GM12878 (cell line): ENCODE measurements around the gene FKBP6. TPM values are rescaled to one million over a fixed set of nuclear protein-coding genes. Genes with fewer than 3 reads are reported as not detected.

Experiments used
- ATAC-seq: fragments of 200-7000 bp; cut with Tn5 transposase; 3 replicates; pipeline ENCODE4 v1.9.1; 2020; ENCODE audit warnings: mild to moderate bottlenecking, moderate library complexity
- BruUV-seq: library from RNA; stranded (reverse); fragments of 400-500 nt; replicated peaks from 2 replicates; lab custom pipeline; 2021; lab: Mats Ljungman, UMichigan
- CTCF ChIA-PET: fragments of 300-600 bp; sonication (Branson Sonifier 250); formaldehyde crosslinking; extraction: SDS; loops from one replicate; lab custom pipeline; 2021; ENCODE audit warnings: inconsistent platforms; lab: Yijun Ruan, JAX
- POLR2A ChIA-PET: fragments of 350-600 bp; formaldehyde crosslinking; extraction: SDS; loops from one replicate; lab custom pipeline; 2021; ENCODE audit warnings: inconsistent platforms; lab: Charles Lee
- RAD21 ChIA-PET: fragments of 300-600 bp; sonication (Branson Sonifier 250); formaldehyde crosslinking; loops from one replicate; lab custom pipeline; 2023; ENCODE audit warnings: antibody characterized with exemption; ENCODE audit not compliant: unreplicated experiment; lab: Charles Lee
- SMC1A ChIA-PET: fragments of 300-600 bp; sonication (Branson Sonifier 250); formaldehyde crosslinking; loops from one replicate; lab custom pipeline; 2023; ENCODE audit not compliant: unreplicated experiment, uncharacterized antibody; lab: Charles Lee
- DNase-seq: peaks from one replicate; pipeline ENCODE4 v3.0.0-alpha.2; 2011; ENCODE audit warnings: low read depth, low spot score
- FAIRE-seq: peaks from 3 replicates; lab custom pipeline; 2011; peaks lifted over from hg19 to GRCh38; lab: Jason Lieb, UNC
- H2AFZ ChIP-seq: 2 replicates; pipeline ENCODE4 v1.6.0; 2011; ENCODE audit warnings: low read depth, low read length, control low read depth; ENCODE audit not compliant: control insufficient read depth
- H3K27ac ChIP-seq: 2 replicates; pipeline ENCODE4 v1.5.1; 2011; ENCODE audit warnings: control low read depth; ENCODE audit not compliant: control insufficient read depth, insufficient read depth
- H3K27me3 ChIP-seq, 2 experiments: replicated peaks in 1 of 2; 2 replicates each; pipeline versions ENCODE4 v1.6.0 to v1.6.1; 2011; ENCODE audit warnings: low read length in 1 of 2; ENCODE audit not compliant: control insufficient read depth in 2 of 2, insufficient read depth in 2 of 2
- H3K36me3 ChIP-seq, 2 experiments: 2 replicates each; pipeline ENCODE4 v1.5.1; 2011; ENCODE audit warnings: low read length in 1 of 2; ENCODE audit not compliant: control insufficient read depth in 2 of 2, insufficient read depth in 2 of 2
- H3K4me1 ChIP-seq: 2 replicates; pipeline ENCODE4 v1.6.1; 2011; ENCODE audit warnings: mild to moderate bottlenecking, low read length, moderate library complexity, mixed read lengths; ENCODE audit not compliant: control insufficient read depth, insufficient read depth
- H3K4me2 ChIP-seq: 2 replicates; pipeline ENCODE4 v1.6.0; 2011; ENCODE audit warnings: control low read depth; ENCODE audit not compliant: control insufficient read depth, insufficient read depth
- H3K4me3 ChIP-seq: fragments of 200-600 bp; sonication (generic); 2 replicates; pipeline ENCODE4 v1.5.1; 2016
- H3K79me2 ChIP-seq: 2 replicates; pipeline ENCODE4 v1.6.0; 2011; ENCODE audit warnings: low read length; ENCODE audit not compliant: control insufficient read depth, insufficient read depth
- H3K9ac ChIP-seq: 2 replicates; pipeline ENCODE4 v1.8.0; 2011; ENCODE audit warnings: low read length, control low read depth, mixed read lengths; ENCODE audit not compliant: control insufficient read depth, insufficient read depth
- H3K9me3 ChIP-seq: replicated peaks from 3 replicates; pipeline ENCODE4 v1.5.1; 2011; ENCODE audit warnings: mild to moderate bottlenecking, low read length; ENCODE audit not compliant: control insufficient read depth, insufficient read depth
- H4K20me1 ChIP-seq: 2 replicates; pipeline ENCODE4 v1.6.0; 2011; ENCODE audit not compliant: control insufficient read depth, insufficient read depth
- BCL11A ChIP-seq: IDR thresholded peaks from 2 replicates; pipeline ENCODE4 v1.6.1; 2011; ENCODE audit warnings: low read depth, low read length
- CHD4 ChIP-seq: fragments of 200-600 bp; sonication (generic); IDR thresholded peaks from 2 replicates; pipeline ENCODE4 v1.6.1; 2016; ENCODE audit warnings: mild to moderate bottlenecking
- CREB1 ChIP-seq: IDR thresholded peaks from 2 replicates; pipeline ENCODE4 v1.6.1; 2012; ENCODE audit warnings: low read depth, mild to moderate bottlenecking, inconsistent platforms
- HDAC2 ChIP-seq: fragments of 200-600 bp; sonication (generic); IDR thresholded peaks from 2 replicates; pipeline ENCODE4 v1.6.1; 2017
- IKZF1 ChIP-seq: fragments of 450-650 bp; conservative IDR thresholded peaks from 2 replicates; pipeline ENCODE4 v1.6.1; 2017; ENCODE audit warnings: antibody characterized with exemption, mild to moderate bottlenecking
- JUND ChIP-seq: IDR thresholded peaks from 2 replicates; pipeline ENCODE4 v1.6.1; 2012; ENCODE audit warnings: low read depth, mild to moderate bottlenecking, low read length, improper control_type of control experiment, moderate library complexity
- MTA2 ChIP-seq: fragments of 450-650 bp; IDR thresholded peaks from 2 replicates; pipeline ENCODE4 v1.6.1; 2016; ENCODE audit warnings: low read depth, mild to moderate bottlenecking, moderate library complexity
- MYC ChIP-seq: IDR thresholded peaks from 2 replicates; pipeline ENCODE4 v1.6.1; 2011; ENCODE audit warnings: mild to moderate bottlenecking, low read length, moderate library complexity, inconsistent platforms; ENCODE audit not compliant: insufficient read depth, insufficient replicate concordance, insufficient read length, severe bottlenecking
- RB1 ChIP-seq: fragments of 450-650 bp; formaldehyde crosslinking; IDR thresholded peaks from 2 replicates; pipeline ENCODE4 v1.6.1; 2017; ENCODE audit warnings: mild to moderate bottlenecking, borderline replicate concordance
- SMC3 ChIP-seq: IDR thresholded peaks from 2 replicates; pipeline ENCODE4 v1.6.1; 2011; ENCODE audit warnings: low read length, improper control_type of control experiment, borderline replicate concordance
- SP1 ChIP-seq: IDR thresholded peaks from one replicate; pipeline ENCODE4 v1.6.1; 2011; ENCODE audit warnings: low read depth, low read length
- SREBF2 ChIP-seq: IDR thresholded peaks from 2 replicates; pipeline ENCODE4 v1.6.1; 2012; ENCODE audit warnings: mild to moderate bottlenecking, low read length
- SUPT20H ChIP-seq: IDR thresholded peaks from 2 replicates; pipeline ENCODE4 v1.6.1; 2011; ENCODE audit warnings: low read depth, mild to moderate bottlenecking, low read length, moderate library complexity, borderline replicate concordance; ENCODE audit not compliant: control insufficient read depth
- TCF7 ChIP-seq: IDR thresholded peaks from 2 replicates; pipeline ENCODE4 v1.6.1; 2014; ENCODE audit warnings: antibody characterized with exemption, borderline replicate concordance
- ZBTB40 ChIP-seq: fragments of 450-650 bp; IDR thresholded peaks from 2 replicates; pipeline ENCODE4 v1.6.1; 2016; ENCODE audit warnings: mild to moderate bottlenecking, moderate library complexity, borderline replicate concordance
- ZNF622 ChIP-seq: fragments of 450-650 bp; IDR thresholded peaks from 2 replicates; pipeline ENCODE4 v1.6.1; 2017; ENCODE audit warnings: mild to moderate bottlenecking, inconsistent platforms
- ZNF687 ChIP-seq: fragments of 450-650 bp; IDR thresholded peaks from 2 replicates; pipeline ENCODE4 v1.6.1; 2017; ENCODE audit warnings: mild to moderate bottlenecking, moderate library complexity
- WGBS: methylation state at CpG from one replicate; pipeline ENCODE4 v1.1.6; 2016; ENCODE audit warnings: low lambda C conversion rate; ENCODE audit not compliant: insufficient replicate concordance, insufficient coverage; ENCODE audit errors: missing lambda C conversion rate; 5-methylcytosine and 5-hydroxymethylcytosine counted together
- in situ Hi-C: fragments of 300-500 bp; cut with MboI; formaldehyde crosslinking; loops from 9 replicates; pipeline ENCODE4 v1.14.3; 2018; ENCODE audit warnings: mixed read lengths
- intact Hi-C: fragments of 100-400 bp; cut with micrococcal nuclease; formaldehyde crosslinking; loops from one replicate; pipeline ENCODE4 v1.14.2; 2022; ENCODE audit not compliant: unreplicated experiment
- polyA plus RNA-seq, 11 experiments: library from polyadenylated mRNA; depleted of rRNA in 4 of 11; unstranded in 6 of 11; stranded (reverse) in 5 of 11; fragments of >200 nt; fragmentation: Nextera tagmentation in 4 of 11; fragmentation: Illumina TruSeq in 1 of 11; extraction: Ambion mirVana in 4 of 11; extraction: Trizol in 1 of 11; gene quantifications; 1 replicate in 1 of 11; 2 replicates in 10 of 11; pipeline versions ENCODE4 v1.2.1 to v1.2.3, GENCODE V29; 2011 to 2016; ENCODE audit warnings: inconsistent platforms in 2 of 11, missing spikeins in 2 of 11, low read depth in 1 of 11
- total RNA-seq, 4 experiments: library from RNA; depleted of rRNA in 3 of 4; stranded (reverse); fragments of >200 nt in 3 of 4; fragmentation: Illumina TruSeq in 1 of 4; extraction: Trizol in 1 of 4; gene quantifications; 2 replicates each; pipeline versions ENCODE4 v1.2.1 to v1.2.3, GENCODE V29; 2013 to 2021

FKBP6 gene
- total and polyA plus RNA-seq, 10 of the 15 experiments (the other 5 are each of a cell fraction or from before 2014, with no cell fraction given): not detected

GRCh38 chr7:73376671-73377412 lies 48.9 kb downstream of the FKBP6 start:
- BruUV-seq: no TSS peak
- in situ Hi-C loops: no loop called here
- SMC1A ChIA-PET: no interaction called here

More at GRCh38 chr7:73376671-73377412, 48.9 kb downstream of the FKBP6 start:
- Histone ChIP-seq H3K79me2 (no peaks in the 10 kb centered on the region), H3K4me3 (no peak overlapping the region), H3K27me3 (no peaks in the 10 kb centered on the region), H2AFZ (no peak overlapping the region), H3K9ac (no peak overlapping the region), H3K4me1 (no peaks in the 10 kb centered on the region), H3K36me3 (no peaks in the 10 kb centered on the region), H3K9me3 (no peaks in the 10 kb centered on the region), H3K27ac (no peak overlapping the region), H4K20me1 (no peaks in the 10 kb centered on the region), H3K4me2 (no peak overlapping the region)
- 60% methylated on average over 20 of the region's 20 CpGs for WGBS
- intact Hi-C loops: no loop called here
- ChIA-PET RAD21 (no interaction called here), POLR2A (no interaction called here), CTCF (no interaction called here)
- ATAC-seq: no peak
- no peak for TF ChIP-seq SP1
- no peak for TF ChIP-seq TCF7
- TF ChIP-seq ZNF687: no peak
- no peak for TF ChIP-seq BCL11A
- TF ChIP-seq ZNF622: no peak
- TF ChIP-seq ZBTB40: no peak
- TF ChIP-seq HDAC2: no peak
- TF ChIP-seq MTA2: no peak
- TF ChIP-seq SREBF2: no peak
- no peak for TF ChIP-seq SUPT20H
- TF ChIP-seq IKZF1: no peak
- TF ChIP-seq RB1: no peak
- no peak for TF ChIP-seq CHD4
- no peak for TF ChIP-seq CREB1
- no peak for TF ChIP-seq JUND
- TF ChIP-seq MYC: no peak
- TF ChIP-seq SMC3: no peak
- no peak for FAIRE-seq
- DNase-seq: no peak
